ENCODE results near the gene ZP3.

DNA sequence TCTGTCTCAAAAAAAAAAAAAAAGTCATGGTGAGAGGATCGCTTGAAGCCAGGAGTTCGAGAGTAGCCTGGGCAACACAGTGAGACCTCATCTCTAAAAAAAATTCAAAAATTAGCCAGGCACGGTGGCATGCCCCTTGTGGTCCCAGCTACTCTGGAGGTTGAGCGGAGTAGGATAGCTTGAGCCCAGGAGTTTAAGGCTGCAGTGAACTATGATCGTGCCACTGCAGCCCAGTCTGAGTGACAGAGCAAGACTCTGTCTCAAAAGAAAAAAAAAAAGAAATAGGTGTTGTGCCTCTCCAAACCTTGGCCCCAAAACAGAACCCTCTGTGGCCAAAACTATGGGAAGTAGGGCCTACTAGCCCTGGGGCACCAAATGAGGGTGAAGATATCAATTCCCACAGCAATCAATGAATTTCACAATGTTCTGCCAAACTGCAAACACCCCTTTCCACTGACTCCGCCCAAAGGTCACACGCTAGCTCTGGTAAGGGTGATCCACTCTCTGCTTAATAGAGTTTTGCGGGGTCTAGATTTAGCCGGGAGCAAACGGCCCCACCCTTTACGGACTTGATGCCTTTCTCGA, 32.1 kb upstream of the ZP3 start:
- TF ChIP-seq, protein P1, sequence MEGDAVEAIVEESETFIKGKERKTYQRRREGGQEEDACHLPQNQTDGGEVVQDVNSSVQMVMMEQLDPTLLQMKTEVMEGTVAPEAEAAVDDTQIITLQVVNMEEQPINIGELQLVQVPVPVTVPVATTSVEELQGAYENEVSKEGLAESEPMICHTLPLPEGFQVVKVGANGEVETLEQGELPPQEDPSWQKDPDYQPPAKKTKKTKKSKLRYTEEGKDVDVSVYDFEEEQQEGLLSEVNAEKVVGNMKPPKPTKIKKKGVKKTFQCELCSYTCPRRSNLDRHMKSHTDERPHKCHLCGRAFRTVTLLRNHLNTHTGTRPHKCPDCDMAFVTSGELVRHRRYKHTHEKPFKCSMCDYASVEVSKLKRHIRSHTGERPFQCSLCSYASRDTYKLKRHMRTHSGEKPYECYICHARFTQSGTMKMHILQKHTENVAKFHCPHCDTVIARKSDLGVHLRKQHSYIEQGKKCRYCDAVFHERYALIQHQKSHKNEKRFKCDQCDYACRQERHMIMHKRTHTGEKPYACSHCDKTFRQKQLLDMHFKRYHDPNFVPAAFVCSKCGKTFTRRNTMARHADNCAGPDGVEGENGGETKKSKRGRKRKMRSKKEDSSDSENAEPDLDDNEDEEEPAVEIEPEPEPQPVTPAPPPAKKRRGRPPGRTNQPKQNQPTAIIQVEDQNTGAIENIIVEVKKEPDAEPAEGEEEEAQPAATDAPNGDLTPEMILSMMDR (IDR thresholded peaks at IDR 0.05; ENCODE audit: poor library complexity), result no peak
- no peak for TF ChIP-seq EZH2 (IDR thresholded peaks at IDR 0.05; ENCODE audit: borderline replicate concordance)

Measured in hepatocyte (in vitro differentiated cells).